RWPE2 (cell line): ENCODE measurements around the gene MSI2.

ENCODE experiments used
- ATAC-seq: fragments of 200-7000 bp; cut with Tn5 transposase; 3 replicates; pipeline ENCODE4 v1.9.1; 2021; ENCODE audit warnings: low read depth
- DNase-seq: peaks from one replicate; pipeline ENCODE4 v3.0.0-alpha.2; 2020; ENCODE audit warnings: low spot score
- H3K27ac ChIP-seq: fragments of 450-650 bp; 2 replicates; pipeline ENCODE4 v1.5.1; 2017; ENCODE audit warnings: mild to moderate bottlenecking; ENCODE audit not compliant: poor library complexity, severe bottlenecking
- H3K27me3 ChIP-seq: fragments of 250-450 bp; sonication (Bioruptor Pico); 2 replicates; pipeline ENCODE4 v1.5.1; 2021; ENCODE audit warnings: mild to moderate bottlenecking, moderate library complexity; ENCODE audit not compliant: insufficient read depth, poor library complexity, severe bottlenecking
- H3K36me3 ChIP-seq: fragments of 250-450 bp; sonication (Bioruptor Pico); 2 replicates; pipeline ENCODE4 v1.5.1; 2020; ENCODE audit warnings: low read depth, mild to moderate bottlenecking, moderate library complexity
- H3K4me1 ChIP-seq: fragments of 250-450 bp; sonication (Bioruptor Pico); 2 replicates; pipeline ENCODE4 v1.5.1; 2021; ENCODE audit warnings: mild to moderate bottlenecking, moderate library complexity; ENCODE audit not compliant: insufficient read depth, poor library complexity, severe bottlenecking
- H3K4me3 ChIP-seq: fragments of 250-450 bp; sonication (Bioruptor Pico); 2 replicates; pipeline ENCODE4 v1.5.1; 2021; ENCODE audit warnings: mild to moderate bottlenecking, moderate library complexity; ENCODE audit not compliant: severe bottlenecking
- H3K9me3 ChIP-seq: fragments of 250-450 bp; sonication (Bioruptor Pico); 2 replicates; pipeline ENCODE4 v1.5.1; 2021; ENCODE audit warnings: mild to moderate bottlenecking, moderate library complexity; ENCODE audit not compliant: severe bottlenecking
- TF ChIP-seq, protein P1 (sequence below): fragments of 450-650 bp; IDR thresholded peaks from one replicate; pipeline ENCODE4 v1.5.1; 2017; ENCODE audit warnings: mild to moderate bottlenecking, moderate library complexity; ENCODE audit not compliant: poor library complexity, severe bottlenecking

MSI2 gene

DNA sequence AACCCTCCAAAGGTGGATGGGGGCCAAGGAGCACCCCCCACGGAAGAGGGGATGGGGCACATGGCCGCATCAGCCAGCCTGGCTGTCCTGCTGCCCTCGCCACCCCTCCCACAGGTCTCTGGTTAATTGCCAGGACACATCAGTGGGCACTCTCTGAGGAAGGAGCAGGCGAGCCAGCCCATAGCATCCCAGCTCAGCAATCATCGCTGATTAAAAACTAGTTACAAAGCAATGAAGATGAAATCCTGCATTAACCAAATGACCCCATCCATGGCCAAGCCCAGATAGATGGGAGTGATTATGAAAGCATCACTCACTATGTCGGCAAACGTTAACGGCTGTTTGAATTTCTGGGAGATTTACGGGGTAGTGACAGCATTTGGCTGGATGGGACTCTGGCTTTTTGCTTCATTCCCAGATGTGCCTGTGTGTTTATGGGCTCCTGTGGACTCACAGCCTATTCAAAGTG lies 443.5 kb downstream of the MSI2 start:
- no peak overlapping the region for H3K4me3 ChIP-seq
- H3K27me3 ChIP-seq, result peaks cover 9% of the 10 kb centered on the region
- no peaks in the 10 kb centered on the region for H3K4me1 ChIP-seq
- H3K9me3 ChIP-seq, result no peaks in the 10 kb centered on the region
- H3K27ac ChIP-seq, result no peak overlapping the region
- no peaks in the 10 kb centered on the region for H3K36me3 ChIP-seq
- DNase-seq (no peak), ATAC-seq (no peak)
- TF ChIP-seq, protein P1, sequence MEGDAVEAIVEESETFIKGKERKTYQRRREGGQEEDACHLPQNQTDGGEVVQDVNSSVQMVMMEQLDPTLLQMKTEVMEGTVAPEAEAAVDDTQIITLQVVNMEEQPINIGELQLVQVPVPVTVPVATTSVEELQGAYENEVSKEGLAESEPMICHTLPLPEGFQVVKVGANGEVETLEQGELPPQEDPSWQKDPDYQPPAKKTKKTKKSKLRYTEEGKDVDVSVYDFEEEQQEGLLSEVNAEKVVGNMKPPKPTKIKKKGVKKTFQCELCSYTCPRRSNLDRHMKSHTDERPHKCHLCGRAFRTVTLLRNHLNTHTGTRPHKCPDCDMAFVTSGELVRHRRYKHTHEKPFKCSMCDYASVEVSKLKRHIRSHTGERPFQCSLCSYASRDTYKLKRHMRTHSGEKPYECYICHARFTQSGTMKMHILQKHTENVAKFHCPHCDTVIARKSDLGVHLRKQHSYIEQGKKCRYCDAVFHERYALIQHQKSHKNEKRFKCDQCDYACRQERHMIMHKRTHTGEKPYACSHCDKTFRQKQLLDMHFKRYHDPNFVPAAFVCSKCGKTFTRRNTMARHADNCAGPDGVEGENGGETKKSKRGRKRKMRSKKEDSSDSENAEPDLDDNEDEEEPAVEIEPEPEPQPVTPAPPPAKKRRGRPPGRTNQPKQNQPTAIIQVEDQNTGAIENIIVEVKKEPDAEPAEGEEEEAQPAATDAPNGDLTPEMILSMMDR, result no peak

DNA sequence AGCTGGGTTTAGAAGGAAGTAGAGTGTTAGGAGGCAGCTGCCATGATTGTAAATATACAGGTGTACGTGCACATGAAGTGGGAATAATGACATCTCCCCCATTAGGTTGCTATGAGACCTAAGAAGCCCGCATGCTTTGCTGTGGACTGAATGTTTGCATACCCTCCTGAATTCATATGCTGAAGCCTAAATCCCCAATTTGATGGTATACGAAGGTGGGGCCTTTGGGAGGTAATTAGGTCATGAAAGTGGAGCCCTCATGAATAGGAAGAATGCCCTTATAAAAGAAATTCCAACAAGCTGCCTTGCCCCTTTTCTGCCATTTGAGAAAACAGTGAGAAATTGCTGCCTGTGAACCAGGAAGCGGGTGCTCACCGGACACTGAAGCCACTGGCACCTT lies 444.8 kb downstream of the MSI2 start:
- Histone ChIP-seq H3K4me3 (no peak overlapping the region), H3K4me1 (no peaks in the 10 kb centered on the region), H3K27me3 (peaks cover 9% of the 10 kb centered on the region), H3K9me3 (no peaks in the 10 kb centered on the region), H3K36me3 (no peaks in the 10 kb centered on the region), H3K27ac (no peak overlapping the region)
- TF ChIP-seq, protein P1, result no peak
- DNase-seq (no peak), ATAC-seq (no peak)

DNA sequence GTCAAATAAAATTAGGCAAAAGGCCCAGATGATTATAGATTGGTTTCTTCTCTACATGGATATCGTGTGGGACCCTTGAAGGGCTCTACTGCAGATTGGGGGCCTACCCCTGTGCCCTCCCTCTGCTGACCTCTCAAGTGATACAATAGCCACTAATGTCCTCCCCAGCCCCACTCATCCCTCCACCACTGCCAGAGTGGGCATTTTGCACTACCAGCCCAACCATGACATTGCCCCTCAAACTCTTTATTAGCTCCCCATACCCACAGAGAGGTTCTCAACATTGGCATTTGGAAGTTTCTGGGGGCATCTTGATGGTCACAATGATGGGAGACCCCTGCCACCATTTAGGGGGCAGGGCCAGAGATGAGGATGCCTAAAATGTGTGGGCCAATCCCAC lies 446.9 kb downstream of the MSI2 start:
- peaks cover 12% of the 10 kb centered on the region for H3K27me3 ChIP-seq
- TF ChIP-seq, protein P1, result no peak
- no peak for DNase-seq
- ATAC-seq, result no peak
- no peaks in the 10 kb centered on the region for H3K4me1 ChIP-seq
- H3K36me3 ChIP-seq, result no peaks in the 10 kb centered on the region
- no peak overlapping the region for H3K4me3 ChIP-seq
- H3K27ac ChIP-seq, result no peak overlapping the region
- no peaks in the 10 kb centered on the region for H3K9me3 ChIP-seq

DNA sequence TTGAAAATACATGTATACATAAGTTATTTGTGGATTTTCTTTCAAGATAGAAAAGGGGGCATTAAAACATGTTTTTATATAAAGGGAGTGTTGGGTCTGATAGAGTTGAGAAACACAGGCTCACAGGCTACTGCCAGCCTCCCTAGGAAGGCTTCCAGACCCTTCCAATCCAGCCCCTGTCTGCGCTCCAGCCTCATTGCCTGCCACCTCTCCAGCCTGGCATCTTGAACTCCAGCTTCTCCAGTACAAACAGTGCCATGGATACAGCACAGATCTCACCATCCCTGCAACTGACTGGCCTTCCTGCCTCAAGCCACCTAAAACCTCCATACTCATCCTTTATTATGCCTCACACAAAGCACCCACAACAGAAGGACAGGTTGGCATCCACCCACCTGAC lies 448.1 kb downstream of the MSI2 start:
- H3K36me3 ChIP-seq, result no peaks in the 10 kb centered on the region
- ATAC-seq (no peak), DNase-seq (no peak)
- TF ChIP-seq, protein P1, result no peak
- H3K27ac ChIP-seq, result no peak overlapping the region
- H3K9me3 ChIP-seq, result no peaks in the 10 kb centered on the region
- no peak overlapping the region for H3K4me3 ChIP-seq
- peaks cover 11% of the 10 kb centered on the region for H3K27me3 ChIP-seq
- no peaks in the 10 kb centered on the region for H3K4me1 ChIP-seq

DNA sequence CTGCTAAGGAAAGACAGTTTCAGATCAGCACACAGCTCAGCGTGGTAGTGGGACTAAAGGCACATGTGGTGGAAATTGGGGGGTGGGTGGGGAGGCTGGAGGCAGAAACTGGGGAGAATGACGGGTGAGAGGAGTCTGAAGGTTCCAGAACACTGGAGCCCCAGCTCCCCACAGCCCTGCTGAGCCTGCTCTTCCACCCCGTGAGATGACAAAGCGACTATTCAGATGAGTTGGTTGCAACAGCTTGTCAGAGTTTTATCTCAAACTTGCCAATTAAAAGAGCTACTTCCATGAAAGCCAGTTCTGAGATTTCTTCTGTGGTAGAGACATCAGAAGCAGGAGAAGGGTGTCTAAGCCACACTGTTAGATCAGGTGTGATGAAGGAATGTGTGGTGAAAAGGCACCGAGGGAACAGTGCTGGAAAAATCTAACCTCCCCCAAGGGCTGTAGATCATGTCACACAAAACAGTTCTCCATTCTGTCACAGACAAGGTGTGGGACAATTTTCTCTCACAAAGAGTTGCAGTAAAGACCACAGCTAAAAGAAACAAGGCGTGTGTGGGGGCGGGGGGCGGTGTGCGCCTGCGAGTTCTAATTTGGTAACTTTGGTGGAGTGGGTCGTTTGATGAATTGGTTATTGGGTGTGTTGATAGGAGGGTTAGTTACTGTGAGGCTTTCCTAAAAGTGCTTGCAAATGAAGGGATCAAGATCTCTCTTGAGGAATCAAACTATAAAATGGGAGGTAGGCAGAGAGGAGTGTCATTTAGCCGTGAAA lies 449.8 kb downstream of the MSI2 start:
- Histone ChIP-seq H3K27ac (no peak overlapping the region), H3K9me3 (no peaks in the 10 kb centered on the region), H3K4me1 (no peaks in the 10 kb centered on the region), H3K36me3 (no peaks in the 10 kb centered on the region), H3K4me3 (no peak overlapping the region), H3K27me3 (peaks cover 5% of the 10 kb centered on the region)
- TF ChIP-seq, protein P1, result no peak
- no peak for DNase-seq
- ATAC-seq, result no peak
